Sigmoid colon (tissue), 7 donors: ENCODE data around the gene EQTN. TPM values are rescaled to one million over a fixed set of nuclear protein-coding genes. Genes with fewer than 3 reads are reported as not detected.

Experiments used
- DNase-seq: peaks from one replicate; pipeline ENCODE4 v3.0.0-alpha.2; 2019
- H3K27ac ChIP-seq, 4 donors: fragments of 200-600 bp; sonication (generic); one replicate each; pipeline ENCODE4 v1.5.1; 2016 to 2019; ENCODE audit warnings: mild to moderate bottlenecking in 1 of 4
- H3K27me3 ChIP-seq, 3 donors: fragments of 200-600 bp; sonication (generic); one replicate each; pipeline ENCODE4 v1.5.1; 2019; ENCODE audit warnings: mild to moderate bottlenecking in 1 of 3
- H3K36me3 ChIP-seq, 4 donors: fragments of 200-600 bp; sonication (generic); one replicate each; pipeline ENCODE4 v1.5.1; 2016 to 2019
- H3K4me1 ChIP-seq, 4 donors: fragments of 200-600 bp; sonication (generic); one replicate each; pipeline ENCODE4 v1.5.1; 2017 to 2019
- H3K4me3 ChIP-seq, 4 donors: fragments of 200-600 bp; sonication (generic); one replicate each; pipeline ENCODE4 v1.5.1; 2017 to 2019; ENCODE audit warnings: mild to moderate bottlenecking in 2 of 4, moderate library complexity in 1 of 4
- H3K9me3 ChIP-seq, 4 donors: fragments of 200-600 bp in 3 of 4; sonication (generic) in 3 of 4; one replicate each; pipeline versions ENCODE4 v1.5.1 to v1.6.1; 2013 to 2019
- EP300 ChIP-seq, 4 donors: sonication (generic); formaldehyde crosslinking; IDR thresholded peaks; one replicate each; pipeline ENCODE4 v1.6.1; 2017; ENCODE audit warnings: antibody characterized with exemption in 4 of 4
- POLR2A ChIP-seq, 2 donors: fragments of 450-650 bp; IDR thresholded peaks; one replicate each; pipeline ENCODE4 v1.6.1; 2016; ENCODE audit warnings: antibody characterized with exemption in 2 of 2, mild to moderate bottlenecking in 2 of 2, moderate library complexity in 2 of 2
- POLR2AphosphoS5 ChIP-seq, 4 donors: sonication (generic); formaldehyde crosslinking; IDR thresholded peaks; one replicate each; pipeline ENCODE4 v1.6.1; 2017; ENCODE audit warnings: antibody characterized with exemption in 4 of 4
- WGBS, 2 donors: extraction: QIAGEN DNeasy Blood & Tissue Kit; methylation state at CpG; one replicate each; pipeline ENCODE4 v1.1.7; 2013; 5-methylcytosine and 5-hydroxymethylcytosine counted together
- intact Hi-C: fragments of 100-400 bp; cut with DNase I; formaldehyde crosslinking; loops from one replicate; pipeline ENCODE4 v1.15.1; 2023
- polyA plus RNA-seq, 3 donors: library from polyadenylated mRNA; stranded (reverse); fragments of 200-250 nt; gene quantifications; one replicate each; pipeline ENCODE4 v1.2.3, GENCODE V29; 2013
- total RNA-seq, 4 donors: library from RNA; depleted of rRNA; stranded (reverse); fragments of >200 nt; gene quantifications; one replicate each; pipeline ENCODE4 v1.1.0, GENCODE V29; 2016
- TF ChIP-seq, protein P1 (sequence below), 4 experiments: fragments of 450-650 bp in 3 of 4; fragments of 200-600 bp in 1 of 4; IDR thresholded peaks; one replicate each; pipeline ENCODE4 v1.5.1; 2016 to 2019; ENCODE audit warnings: antibody characterized with exemption in 4 of 4, mild to moderate bottlenecking in 3 of 4, moderate library complexity in 2 of 4
- donor health status: healthy with polysubstance abuse.
- donor health status: Bipolar disorder and iron deficiency.
- donor health status: healthy.

EQTN gene
- total and polyA plus RNA-seq, 7 donors = 0.17 to 0.71 TPM; not detected in 5

DNA sequence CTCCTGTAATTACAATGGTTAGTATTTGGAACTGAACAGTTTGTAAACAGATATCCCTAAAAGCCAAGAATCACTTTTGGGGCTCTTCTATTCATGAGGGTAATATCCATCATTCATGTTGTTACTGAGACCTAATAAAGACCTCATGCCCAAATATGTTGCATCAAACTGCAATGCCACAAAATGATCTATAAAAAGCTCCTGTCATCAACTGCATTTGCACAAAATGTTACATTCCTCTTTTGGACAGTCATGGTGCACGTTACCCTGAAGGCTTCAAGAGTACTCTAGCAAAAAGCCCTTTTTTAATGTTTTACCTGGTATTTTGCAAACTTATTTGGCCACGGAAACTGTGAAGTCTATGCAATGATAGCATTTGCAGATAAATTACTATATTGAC is 14.2 kb upstream of the EQTN start:
- H3K9me3 ChIP-seq = no peaks in the 10 kb centered on the region
- 92 to 96% methylated on average over 2 of the region's 2 CpGs for WGBS, 2 donors

DNA sequence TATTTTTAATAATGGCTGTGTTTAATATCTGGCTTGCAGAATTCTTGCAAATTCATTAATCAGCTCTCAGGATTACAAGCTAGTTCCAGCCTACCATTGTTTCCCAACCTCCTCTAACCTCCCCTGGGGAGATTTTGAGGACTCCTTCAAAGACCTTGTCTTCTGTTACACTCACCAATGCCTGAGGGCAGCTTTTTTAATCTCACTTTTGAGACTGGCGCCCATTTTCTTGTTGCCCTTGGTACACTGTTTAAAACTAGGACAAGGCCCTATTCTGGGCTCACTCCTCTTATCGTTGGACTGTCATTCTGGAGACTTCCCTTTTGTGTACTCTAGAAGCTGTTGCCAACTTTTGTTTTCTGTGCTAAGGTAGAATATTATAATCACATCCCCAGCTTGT is 13.6 kb upstream of the EQTN start:
- no peak overlapping the region for H3K27ac ChIP-seq
- H3K4me1 ChIP-seq = no peaks in the 10 kb centered on the region
- no peaks in the 10 kb centered on the region for H3K36me3 ChIP-seq
- H3K9me3 ChIP-seq = no peaks in the 10 kb centered on the region
- 81 to 85% methylated on average over 2 of the region's 2 CpGs for WGBS, 2 donors
- H3K4me3 ChIP-seq = no peak overlapping the region
- DNase-seq = no peak
- intact Hi-C loops = no loop called here
- H3K27me3 ChIP-seq = no peaks in the 10 kb centered on the region
- TF ChIP-seq, protein P1, sequence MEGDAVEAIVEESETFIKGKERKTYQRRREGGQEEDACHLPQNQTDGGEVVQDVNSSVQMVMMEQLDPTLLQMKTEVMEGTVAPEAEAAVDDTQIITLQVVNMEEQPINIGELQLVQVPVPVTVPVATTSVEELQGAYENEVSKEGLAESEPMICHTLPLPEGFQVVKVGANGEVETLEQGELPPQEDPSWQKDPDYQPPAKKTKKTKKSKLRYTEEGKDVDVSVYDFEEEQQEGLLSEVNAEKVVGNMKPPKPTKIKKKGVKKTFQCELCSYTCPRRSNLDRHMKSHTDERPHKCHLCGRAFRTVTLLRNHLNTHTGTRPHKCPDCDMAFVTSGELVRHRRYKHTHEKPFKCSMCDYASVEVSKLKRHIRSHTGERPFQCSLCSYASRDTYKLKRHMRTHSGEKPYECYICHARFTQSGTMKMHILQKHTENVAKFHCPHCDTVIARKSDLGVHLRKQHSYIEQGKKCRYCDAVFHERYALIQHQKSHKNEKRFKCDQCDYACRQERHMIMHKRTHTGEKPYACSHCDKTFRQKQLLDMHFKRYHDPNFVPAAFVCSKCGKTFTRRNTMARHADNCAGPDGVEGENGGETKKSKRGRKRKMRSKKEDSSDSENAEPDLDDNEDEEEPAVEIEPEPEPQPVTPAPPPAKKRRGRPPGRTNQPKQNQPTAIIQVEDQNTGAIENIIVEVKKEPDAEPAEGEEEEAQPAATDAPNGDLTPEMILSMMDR (IDR thresholded peaks at IDR 0.05) = no peak
- TF ChIP-seq EP300 (IDR thresholded peaks at IDR 0.05) (no peak), POLR2AphosphoS5 (IDR thresholded peaks at IDR 0.05) (no peak), POLR2A (IDR thresholded peaks at IDR 0.05) (no peak)

More for the DNA sequence above, 14.2 kb upstream of the EQTN start:
- H3K36me3 ChIP-seq = no peaks in the 10 kb centered on the region
- H3K4me3 ChIP-seq = no peak overlapping the region
- TF ChIP-seq POLR2AphosphoS5 (IDR thresholded peaks at IDR 0.05) (no peak), POLR2A (IDR thresholded peaks at IDR 0.05) (no peak), EP300 (IDR thresholded peaks at IDR 0.05) (no peak)
- TF ChIP-seq, protein P1 (IDR thresholded peaks at IDR 0.05) = no peak
- H3K4me1 ChIP-seq = no peaks in the 10 kb centered on the region
- DNase-seq = no peak
- H3K27ac ChIP-seq = no peak overlapping the region
- intact Hi-C loops = no loop called here
- no peaks in the 10 kb centered on the region for H3K27me3 ChIP-seq

DNA sequence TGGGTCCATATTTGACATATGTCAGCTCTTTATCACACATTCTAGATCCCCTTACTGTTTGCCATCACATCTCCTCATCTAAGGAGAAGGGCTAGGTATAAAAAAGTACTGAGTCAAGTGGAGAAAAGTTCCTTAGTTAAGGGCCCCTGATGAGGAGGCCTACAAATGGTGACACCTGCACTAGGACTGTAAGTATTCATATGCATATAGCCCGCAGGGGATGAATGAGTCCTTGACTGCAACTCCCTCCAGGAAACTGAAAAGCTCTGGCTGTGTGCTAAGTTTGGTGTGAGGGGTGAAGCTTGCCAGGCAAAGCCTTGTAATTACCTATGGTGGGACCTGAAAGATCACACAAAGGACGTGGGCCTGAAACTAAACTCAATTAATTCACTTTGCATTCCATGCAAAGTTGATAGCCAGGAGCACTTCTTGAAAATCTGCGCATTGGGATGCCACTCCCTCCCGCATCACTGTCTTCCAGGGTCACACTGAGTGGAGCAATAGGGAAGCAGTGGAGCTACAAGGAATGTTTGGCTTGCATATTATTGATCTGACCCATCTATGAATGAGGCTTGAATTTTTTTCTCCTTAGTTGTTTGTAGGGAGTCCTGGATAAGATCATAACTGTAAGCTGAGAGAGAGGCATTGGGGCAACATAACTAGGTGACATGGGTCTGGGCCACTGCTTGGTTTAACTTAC is 11.9 kb upstream of the EQTN start:
- intact Hi-C loops = no loop called here
- DNase-seq = no peak
- TF ChIP-seq EP300 (IDR thresholded peaks at IDR 0.05) = no peak
- TF ChIP-seq, protein P1 (IDR thresholded peaks at IDR 0.05) = no peak
- TF ChIP-seq POLR2AphosphoS5 (IDR thresholded peaks at IDR 0.05) = no peak
- TF ChIP-seq POLR2A (IDR thresholded peaks at IDR 0.05) = no peak
- no peak overlapping the region for H3K27ac ChIP-seq
- H3K4me1 ChIP-seq = no peaks in the 10 kb centered on the region
- no peaks in the 10 kb centered on the region for H3K36me3 ChIP-seq
- H3K9me3 ChIP-seq = no peaks in the 10 kb centered on the region
- H3K27me3 ChIP-seq = no peaks in the 10 kb centered on the region
- WGBS, 2 donors = 86 to 93% methylated on average over 4 of the region's 4 CpGs
- H3K4me3 ChIP-seq = no peak overlapping the region

DNA sequence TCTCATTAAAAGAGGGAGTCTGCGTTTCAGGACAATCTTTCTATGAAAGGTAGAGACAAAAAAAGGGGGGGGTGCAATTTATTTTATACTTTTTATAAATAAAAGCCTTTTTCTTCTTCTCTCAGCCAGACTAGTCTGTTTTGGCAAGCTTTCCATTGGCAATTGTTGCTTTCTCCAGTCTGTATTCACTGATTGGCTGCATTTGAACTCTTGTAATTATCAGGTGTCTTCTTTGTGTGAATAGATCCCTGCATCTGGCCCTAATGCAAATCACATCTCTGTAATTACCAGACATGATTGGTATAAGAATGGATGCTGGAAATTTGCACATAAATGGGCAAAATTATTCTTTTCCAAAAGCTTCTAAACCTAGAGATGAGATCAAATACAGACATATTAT is 7.6 kb upstream of the EQTN start:
- 89 to 96% methylated on average over 1 of the region's 1 CpG for WGBS, 2 donors
- TF ChIP-seq EP300 (IDR thresholded peaks at IDR 0.05) (no peak), POLR2A (IDR thresholded peaks at IDR 0.05) (no peak)

DNA sequence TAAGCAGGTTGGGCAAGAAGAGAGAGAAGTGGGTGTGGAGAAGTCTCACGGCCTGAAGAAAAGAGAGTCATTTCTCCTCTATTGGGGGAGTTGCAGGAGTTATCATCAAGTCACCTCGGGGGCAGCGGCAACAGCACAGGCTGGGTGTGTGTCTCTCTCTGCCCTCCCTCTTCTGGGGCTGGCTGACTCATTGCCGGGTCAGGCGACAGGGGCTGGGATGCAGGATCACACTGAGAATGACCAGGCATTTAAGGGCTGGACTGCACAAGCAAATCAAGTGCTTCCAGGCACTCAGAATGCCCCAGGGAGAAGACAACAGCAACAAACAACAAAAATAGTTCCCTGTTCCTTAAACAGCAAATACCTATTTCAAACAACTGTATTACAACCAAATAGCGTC is 6.3 kb upstream of the EQTN start:
- Histone ChIP-seq H3K36me3 (no peaks in the 10 kb centered on the region), H3K4me3 (no peak overlapping the region), H3K4me1 (no peaks in the 10 kb centered on the region), H3K27ac (no peak overlapping the region), H3K9me3 (peaks cover 0 to 3% (median 0%) of the 10 kb centered on the region in 4 donors), H3K27me3 (no peaks in the 10 kb centered on the region)
- intact Hi-C loops = no loop called here
- TF ChIP-seq EP300 (IDR thresholded peaks at IDR 0.05) = no peak
- TF ChIP-seq POLR2A (IDR thresholded peaks at IDR 0.05) = no peak
- no peak for TF ChIP-seq POLR2AphosphoS5 (IDR thresholded peaks at IDR 0.05)
- TF ChIP-seq, protein P1 (IDR thresholded peaks at IDR 0.05) = no peak
- WGBS, 2 donors = 59 to 66% methylated on average over 6 of the region's 6 CpGs
- DNase-seq = no peak

More for the DNA sequence above, 7.6 kb upstream of the EQTN start:
- H3K27ac ChIP-seq = no peak overlapping the region
- H3K36me3 ChIP-seq = no peaks in the 10 kb centered on the region
- intact Hi-C loops = no loop called here
- DNase-seq = no peak
- peaks cover 0 to 3% (median 0%) of the 10 kb centered on the region in 4 donors for H3K9me3 ChIP-seq
- H3K4me3 ChIP-seq = no peak overlapping the region
- no peaks in the 10 kb centered on the region for H3K4me1 ChIP-seq
- no peaks in the 10 kb centered on the region for H3K27me3 ChIP-seq
